Activated T-helper 1 cell treated with Interleukin-2 at 50 U/mL for 16 hours (primary cell): Measurements from ENCODE around the gene KIF18B.
"Not testable (repeated sequence)": the region's sequence is repeated elsewhere in the genome, so short reads cannot be mapped to it uniquely, and the experiment has no call there.

Source experiments
- DNase-seq: peaks from one replicate; pipeline ENCODE4 v3.0.0-alpha.2; 2020; ENCODE audit warnings: low read depth

KIF18B gene

DNA sequence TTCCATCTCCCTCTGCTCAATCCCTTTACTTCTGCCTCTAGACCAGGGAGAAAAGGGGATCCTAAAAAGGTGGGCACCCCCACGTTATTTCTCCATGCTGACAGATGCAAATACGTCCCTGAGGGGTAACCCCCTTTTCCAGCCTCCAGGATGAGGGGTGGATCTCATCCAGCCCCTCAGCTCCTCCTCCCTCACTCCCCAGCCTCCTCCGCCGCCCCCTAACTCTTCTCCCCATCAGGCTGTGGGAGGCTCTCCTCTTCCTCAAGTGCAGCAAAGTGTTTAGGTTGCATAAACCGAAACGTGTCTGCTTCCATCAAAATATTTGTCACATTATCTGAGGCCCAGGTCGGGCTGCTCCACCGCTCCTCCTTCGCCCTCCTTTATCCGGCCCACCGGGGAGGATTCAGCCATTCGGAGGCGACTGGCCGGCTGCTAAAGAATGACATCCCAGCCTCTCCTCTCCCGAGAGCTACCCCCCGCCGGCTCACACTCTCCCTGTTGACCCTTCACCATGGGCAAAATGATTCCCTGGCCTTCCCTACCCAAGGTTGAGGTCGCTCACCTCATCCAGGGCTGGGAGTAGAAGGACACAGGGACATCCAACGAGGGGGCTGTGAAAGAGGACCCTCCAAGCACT lies 21.7 kb upstream of the KIF18B start:
- no peak for DNase-seq

DNA sequence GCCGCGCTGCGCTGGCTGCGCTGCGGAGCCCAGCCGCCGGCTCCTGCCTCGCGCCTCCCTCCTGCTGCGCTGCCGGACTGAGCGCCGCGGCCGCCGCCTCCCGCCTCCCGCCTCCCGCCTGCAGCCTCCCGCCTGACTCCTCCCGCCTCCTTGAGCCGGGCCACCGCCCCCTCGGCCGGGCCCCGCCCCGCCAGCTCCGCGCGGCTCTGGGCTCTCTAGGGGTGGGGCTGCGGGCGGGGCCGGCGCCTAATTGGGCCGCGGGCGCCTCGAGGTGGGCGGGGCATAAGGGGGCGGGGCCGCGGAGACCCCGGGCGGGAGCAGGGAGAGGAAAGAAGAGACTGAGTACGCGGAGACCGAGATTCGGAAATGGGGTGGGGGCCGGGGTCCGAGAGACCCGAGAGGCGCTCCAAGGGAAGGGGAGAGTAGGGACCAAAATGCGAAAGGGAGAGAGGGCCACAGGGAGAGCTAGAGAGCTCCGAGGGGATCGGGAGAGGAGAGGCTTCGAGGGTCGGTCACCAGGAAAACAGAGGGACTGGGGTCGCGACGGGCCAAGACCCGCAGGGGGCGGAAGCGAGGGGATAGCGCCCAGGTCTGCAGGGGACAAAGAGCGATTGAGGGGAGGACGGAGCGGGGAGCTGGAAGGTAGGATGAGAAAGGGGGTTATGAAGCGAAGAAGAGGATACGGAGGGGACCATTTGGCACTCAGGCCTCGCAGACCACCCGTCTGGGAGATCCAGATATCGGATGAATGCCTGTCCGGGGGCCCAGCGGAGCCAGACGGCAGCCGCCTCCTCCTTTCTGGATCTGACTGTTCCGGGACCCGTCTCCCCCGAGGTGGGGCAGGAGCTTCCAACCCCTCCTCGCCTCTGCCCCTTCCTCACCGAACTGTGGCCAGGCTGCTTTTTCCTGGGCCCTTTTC lies 20.9 kb upstream of the KIF18B start, which contains the start of gene C1QL1:
TSS of gene C1QL1 (minus strand) at position 79 of the 919 bp plus-strand sequence. CDS start 255 bp downstream, outside the sequence.
- DNase-seq = peak; percentile 73

DNA sequence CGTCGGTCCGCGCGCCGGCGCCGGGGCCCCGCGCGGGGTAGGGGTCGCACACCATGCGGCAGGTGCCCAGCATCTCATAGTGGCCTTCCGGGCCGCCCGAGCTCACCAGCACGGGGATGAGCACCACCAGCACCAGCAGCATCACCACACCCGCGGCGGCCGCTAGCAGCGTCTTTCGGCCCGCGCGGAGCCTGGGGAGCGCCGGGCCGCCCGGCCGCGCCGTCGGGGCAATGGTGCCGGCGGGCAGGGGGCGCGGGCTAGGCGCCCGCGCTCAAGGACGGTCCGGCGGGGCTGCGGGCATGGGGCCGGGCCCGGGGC lies 20.3 kb upstream of the KIF18B start:
- no peak for DNase-seq

DNA sequence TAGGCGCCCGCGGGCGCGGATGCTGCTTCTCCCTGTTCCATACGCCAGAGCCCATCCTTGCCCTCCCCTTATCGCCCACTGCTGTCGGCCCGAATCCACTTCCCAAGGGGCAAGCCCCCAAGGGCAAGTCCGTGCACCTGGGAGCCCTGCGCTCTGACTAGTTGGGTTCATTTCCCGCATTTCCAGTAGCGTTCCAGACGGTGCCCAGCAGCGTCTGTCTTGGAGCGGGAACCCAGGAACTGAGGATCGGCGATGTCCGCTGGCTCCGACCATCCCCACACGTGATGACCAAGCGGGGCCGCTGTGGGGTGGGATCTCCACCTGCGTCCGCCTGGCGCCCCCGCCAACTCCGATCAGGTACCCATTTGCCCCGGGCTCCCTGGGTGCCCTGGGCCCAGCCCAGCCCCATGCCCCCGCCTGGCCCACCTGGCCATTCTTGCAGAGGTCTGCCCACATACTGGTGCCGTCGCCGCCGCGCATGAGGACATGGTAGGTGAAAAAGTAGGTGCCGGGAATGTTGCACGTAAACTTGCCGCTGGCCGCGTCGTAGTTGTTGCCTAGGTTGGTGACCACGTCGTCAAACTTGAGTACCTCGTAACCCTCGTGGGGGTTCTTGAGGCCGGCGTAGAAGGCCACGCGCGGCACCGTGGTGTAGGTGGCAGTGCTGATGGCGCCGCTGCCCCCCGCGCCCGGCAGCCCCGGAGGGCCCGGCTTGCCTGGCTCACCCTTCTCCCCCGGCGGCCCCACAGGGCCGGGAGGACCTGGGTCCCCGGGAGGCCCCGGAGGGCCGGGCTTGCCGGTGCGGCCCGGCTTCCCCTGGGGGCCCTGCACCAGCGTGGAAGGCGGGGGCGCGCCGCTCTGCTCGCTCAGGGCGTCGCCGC lies 19.7 kb upstream of the KIF18B start:
- DNase-seq = no peak

DNA sequence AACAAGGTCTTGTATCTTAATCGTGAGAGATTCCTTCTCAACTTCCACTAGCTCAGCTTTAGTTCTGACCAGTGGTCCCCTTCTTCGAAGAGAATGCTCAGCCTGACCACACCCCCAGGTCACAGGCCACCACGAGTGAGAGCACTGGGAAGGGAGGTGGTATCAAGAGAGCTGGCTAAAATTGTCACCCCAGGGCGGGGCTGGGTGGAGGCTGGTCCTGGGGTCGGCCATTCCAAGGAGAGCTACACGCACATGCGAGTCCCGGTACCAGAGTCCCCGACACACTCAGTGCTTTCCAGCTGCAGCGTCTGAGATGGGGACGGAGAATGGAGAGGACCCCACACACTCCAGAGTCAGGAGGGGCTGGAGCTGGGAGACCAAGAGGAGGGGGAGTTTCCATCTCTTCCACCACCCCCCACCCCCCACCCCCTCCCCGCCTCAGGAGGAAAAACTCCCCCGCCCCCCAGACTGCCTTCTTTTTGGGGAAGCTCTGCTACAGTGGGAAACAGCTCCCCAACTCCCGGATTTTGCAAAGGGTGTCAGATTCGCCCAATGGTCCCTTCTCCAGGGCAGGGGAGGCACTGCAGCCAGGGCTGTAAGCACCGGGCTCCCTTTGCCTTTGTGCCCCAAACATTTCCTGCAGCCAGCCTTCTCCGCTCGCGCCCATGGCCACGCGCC lies 18.9 kb upstream of the KIF18B start:
- no peak for DNase-seq

DNA sequence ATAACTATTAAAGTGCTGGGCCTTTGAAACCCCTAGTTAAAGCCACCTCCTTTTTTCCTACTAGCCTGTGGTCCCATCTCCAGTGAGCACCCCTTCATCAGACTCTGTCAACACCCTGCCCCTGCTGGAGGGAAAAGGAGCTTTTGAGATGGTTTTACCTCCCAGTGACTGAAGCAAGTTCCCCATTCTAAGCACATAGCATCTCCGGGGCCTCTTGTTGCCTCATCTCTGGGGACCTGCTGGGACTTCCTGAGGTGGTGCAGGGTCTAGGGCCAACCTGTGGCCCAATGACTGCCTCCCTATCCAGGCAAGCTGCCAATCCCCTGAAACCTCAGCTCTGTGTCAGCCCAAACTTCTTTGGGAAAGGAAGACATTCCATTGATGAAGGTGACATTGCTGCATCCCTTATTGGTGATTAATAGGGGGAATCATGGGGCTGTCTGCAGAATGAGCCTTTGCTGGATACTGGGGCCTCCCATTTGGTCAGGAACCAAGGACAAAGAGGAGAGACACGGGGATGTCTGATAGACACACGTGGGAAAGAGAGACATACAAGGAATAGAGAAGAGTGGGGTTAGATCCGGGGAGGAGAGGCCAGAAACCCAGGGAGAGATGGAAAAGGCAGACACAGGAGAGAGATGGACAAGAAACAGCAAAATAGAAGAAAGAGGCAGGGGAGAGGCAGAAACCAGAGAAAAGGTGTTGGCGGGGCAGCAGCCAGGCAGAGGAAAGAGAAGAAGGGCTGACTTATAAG lies 18.1 kb upstream of the KIF18B start:
- DNase-seq = no peak

DNA sequence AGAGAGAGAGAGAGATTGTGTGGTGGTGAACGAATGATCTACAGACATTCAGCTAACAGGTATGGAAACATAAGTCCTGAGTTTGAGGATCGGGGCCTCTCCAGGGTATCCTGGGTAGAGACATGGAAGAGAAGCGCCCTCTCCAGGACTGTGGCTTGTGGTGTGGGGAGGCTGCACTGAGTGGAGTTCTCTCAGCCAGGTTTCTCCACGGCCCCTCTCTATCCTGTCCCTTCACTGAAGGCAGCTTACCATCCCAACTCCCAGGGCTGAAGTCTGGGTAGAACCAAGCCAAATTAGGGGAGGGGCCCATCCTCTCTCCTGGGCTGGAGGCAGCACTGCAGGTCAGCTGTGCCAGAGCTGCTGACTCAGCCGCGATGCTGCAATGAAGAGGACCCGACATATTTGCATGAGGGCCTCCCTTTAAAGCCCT lies 14.4 kb upstream of the KIF18B start:
- no peak for DNase-seq

DNA sequence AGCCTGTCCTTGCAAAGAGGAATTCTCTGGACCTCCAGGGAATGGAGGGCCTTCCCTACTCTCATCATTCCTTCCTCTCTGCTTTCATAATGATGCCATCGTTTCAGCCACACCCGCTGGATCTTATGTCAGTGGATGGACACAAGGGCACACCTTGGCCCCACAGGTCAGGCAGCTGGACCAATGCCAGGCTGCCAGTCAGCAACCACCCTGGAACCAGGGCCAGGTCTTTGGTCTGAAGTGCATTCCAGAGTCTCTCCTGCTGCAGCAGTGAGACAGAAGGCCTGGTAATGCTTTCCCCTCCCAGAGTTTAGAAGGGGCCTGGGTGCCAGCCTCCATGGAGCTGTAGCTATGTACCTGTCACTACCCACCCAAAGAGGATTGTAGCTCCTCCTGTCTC lies 13.1 kb upstream of the KIF18B start:
- DNase-seq = no peak

DNA sequence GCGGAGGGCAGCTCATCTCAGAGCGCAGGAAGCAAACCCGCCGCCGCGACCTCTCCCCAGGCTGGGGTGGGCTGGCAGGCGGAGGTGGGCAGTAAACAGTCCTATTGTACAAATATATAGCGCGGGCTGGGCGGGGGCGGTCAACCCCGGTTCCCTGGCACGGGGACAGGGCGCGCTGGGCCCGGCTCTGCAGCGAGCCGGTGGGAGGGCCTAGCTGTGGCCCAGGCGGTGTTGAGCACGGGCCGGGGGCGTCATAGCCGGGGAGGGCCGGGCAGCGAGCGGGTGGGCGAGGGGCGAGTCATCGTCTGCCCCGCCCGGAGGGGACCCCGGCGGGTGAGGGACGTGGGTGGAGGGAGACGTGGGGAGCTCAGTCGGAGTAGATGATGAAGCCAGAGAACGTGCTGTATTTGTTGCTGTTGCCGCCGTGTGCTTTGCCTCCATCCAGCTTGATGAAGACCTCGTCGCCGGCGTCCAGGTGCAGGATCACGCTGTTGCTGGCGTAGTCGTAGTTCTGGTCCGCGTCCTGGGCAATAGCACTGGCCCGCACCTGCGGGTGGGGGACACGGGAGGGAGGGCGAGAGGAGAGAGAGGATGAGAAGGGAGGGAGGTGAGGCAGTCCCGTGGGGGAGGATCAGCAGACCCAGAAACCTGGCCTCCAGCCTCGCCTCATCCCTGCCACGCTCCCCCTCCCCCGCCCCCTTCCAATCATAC lies 12.4 kb upstream of the KIF18B start:
- no peak for DNase-seq

DNA sequence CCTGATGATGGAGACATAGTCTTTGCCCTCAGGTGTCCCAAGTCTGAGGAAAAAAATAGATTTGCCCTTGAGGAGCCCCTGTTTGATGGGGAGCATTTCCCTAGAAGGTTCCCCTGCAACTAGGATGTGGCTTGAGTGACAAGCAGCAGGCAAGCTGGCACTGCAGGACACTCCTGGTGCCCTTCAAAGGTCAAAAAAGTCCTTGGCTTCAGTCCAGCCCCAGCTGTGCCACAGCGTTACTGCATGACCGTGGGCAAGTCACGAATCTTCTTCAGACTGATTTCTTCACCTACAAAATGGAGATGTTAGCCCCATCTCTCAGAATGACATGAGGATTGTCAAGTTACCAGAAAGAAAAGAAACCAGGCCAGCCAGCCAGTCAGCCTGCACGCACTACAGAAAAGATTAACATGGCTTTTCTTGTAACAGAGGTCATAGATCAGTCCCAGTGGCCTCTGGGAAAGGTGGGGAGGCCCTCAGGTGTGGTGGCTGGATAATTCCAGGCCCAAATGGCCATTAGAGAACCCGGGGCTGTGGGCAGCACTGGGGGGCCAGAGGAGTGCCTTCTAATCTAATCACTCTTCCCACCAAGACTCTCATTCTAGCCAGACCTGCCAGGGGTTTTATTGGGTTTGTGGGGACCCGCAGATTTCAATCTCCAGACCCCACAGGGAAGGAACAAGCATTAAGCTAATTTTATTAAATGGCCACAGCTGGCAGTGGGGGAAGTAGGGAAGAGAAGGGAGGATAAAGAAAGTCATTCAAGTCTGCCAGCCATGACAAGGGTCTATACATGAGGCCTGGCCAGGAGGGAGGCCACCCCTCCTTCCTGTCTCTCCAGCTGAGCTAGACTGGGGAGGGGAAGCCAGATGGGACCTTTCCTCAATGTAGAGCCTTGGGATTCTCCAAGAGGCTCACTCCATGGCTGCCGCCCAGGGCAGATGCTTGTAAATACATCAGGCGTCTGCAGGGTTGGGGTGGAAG lies 9.7 kb upstream of the KIF18B start:
- no peak for DNase-seq

DNA sequence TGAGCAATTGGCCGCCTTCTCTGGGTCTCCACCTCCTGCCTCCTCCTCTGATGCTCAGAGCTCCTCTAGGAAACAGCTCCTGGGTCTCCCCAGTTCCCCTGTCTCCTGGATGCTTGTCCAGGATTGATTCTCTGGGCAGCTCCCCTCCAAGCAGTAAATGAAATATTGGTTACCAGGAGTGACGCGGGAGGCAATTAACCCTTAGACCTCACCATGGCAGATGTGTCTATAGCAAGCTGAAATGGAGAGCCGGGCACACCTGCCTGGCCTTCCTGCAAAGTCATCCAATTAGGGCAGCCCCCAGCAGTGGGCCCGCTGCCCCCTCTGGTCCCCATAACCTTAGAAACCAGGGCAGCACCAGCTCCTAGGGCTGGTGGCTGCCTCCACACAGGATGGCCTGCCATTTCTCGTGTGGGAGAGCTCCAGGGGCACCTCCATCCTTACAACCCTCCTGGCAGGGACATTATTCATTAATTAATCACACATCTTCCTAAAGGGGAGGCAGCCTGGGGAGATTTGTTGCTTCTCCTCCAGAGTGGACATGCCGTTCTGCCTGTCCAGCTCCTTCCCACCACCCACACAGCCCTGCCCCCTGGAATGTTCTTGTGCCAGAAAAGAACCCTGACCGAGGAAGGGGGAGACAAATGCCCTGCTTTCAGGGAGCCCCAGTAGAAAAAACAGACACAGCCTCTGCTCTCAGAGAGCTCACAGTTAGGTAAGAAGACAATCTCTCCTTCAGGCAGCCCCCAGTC lies 8.3 kb upstream of the KIF18B start:
- no peak for DNase-seq

DNA sequence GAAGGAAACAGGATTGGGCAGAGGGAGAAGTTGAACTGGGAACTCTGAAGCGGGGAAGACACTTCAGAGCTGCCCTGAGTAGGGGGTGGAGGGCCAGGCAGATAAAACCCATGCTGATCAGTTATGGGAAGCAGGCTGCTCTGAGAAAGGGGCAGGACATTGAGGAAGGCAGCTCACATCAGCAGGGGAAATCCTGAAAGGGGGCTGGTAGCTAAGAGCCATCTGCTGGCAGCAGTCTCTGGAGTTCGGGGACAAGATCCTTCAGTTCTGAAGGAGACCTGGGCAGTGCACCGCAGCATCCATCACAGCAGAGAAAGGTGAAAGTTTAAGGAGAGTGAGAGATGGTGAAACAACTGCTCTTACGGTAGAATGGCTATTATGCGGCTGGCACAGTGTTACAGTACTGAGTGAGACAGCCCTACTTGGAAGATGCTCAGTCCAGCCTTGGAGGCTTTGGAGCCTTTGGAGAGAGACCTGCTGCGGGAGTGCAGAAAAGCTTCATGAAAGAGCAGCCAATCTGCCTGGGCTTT lies 5.4 kb upstream of the KIF18B start:
- DNase-seq = no peak

DNA sequence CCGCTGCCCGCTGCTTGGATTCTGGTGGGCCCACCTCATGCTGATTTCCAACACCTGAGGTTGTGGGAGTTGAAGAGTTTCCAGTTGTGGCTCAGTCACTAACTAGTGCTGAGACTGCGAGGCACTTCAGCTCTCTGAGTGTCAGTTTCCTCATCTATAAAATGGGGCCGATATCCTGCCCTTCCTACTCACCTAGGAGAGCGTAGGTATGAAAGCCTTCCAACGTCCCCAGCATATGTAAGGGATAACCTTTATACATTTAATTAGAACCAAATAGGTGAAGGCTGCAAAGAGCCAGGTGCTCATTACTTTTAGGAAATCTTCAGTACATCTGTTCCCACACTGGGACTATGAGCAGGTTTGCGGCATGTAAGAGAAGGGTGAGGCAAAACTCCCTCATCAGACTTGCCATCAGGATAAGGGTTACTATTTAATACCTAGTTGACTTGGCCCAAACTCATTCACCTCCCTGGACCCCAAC lies 782 bp upstream of the KIF18B start:
- no peak for DNase-seq

DNA sequence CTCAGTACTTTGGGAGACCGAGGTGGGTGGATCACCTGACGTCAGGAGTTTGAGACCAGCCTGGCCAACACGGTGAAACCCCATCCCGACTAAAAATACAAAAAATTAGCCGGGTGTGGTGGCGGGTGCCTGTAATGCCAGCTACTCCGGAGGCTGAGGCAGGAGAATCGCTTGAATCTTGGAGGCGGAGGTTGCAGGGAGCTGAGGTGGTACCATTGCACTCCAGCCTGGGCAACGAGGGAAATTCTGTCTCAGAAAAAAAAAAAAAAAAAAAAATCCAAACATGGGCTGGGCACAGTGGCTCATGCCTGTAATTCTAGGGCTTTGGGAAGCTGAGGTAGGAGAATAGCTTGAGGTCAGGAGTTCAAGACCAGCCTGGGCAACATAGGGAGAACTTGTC lies 1.9 kb downstream of the KIF18B start:
- DNase-seq = not testable (repeated sequence)

DNA sequence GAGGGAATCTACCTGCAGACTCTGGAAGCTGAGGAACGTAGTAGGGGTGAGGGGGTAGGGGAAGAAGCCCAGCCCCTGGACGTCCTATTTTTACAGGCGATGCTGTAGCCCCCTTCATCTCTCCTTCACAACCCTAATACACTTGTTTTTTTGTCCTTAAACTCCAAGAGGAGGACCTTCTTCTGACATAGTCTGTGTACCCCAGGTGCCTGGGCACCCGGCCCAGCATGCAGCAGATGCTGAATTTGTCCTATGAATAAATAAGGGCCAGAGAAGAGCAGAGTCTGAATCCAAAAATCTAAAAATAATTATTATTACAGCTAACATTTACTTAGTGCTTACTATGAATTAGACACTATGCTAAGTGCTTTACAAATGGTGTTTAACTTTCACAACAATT lies 5.1 kb downstream of the KIF18B start:
- DNase-seq = no peak

DNA sequence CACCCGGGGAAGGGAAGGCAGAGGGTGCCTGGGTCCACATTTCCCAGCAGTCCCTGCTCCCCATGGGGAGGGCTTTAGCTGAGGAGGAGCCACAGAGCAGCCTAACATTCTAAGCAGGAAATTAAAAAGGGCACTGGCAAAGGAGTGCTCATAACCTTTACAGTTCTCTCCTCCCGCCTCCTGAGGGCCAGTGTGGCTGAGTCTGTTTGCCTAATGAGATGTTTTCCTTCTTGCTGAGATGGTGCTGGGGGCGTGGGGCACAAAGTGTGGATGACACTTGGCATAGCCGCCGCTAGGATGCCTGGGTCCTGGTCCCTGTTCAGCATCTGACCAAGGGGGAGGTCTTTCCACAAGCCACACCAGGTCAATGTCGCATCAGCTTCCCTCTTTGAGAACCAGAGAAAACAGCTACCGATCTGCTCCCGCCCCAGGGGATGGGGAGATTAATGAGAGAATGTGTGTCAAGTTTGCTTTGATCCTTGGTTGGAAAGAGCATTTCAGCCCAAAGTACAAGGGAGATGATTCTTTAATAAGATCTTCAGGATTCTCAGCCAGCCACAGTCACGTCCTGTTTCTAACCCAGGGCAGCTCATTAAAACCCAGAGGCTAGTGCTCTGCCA lies 5.8 kb downstream of the KIF18B start:
- DNase-seq = no peak

DNA sequence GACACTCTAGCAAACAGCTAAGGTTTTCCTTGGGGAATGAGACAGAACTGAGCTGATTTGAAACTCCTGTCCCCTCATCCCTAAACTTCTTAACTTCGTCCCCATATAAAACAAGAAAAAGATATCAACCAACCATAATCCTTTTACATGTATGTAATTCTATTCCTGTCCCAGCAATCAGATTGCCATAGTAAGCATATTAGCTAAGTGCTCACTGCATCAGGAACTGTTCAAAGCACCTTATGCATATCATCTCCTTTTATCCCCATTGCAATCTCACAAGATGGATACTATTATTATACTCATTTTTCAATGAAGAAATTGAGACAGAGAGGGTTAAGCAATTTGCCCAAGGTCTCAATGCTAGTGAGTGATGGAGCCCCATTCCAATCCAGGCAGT lies 6.8 kb downstream of the KIF18B start:
- no peak for DNase-seq

DNA sequence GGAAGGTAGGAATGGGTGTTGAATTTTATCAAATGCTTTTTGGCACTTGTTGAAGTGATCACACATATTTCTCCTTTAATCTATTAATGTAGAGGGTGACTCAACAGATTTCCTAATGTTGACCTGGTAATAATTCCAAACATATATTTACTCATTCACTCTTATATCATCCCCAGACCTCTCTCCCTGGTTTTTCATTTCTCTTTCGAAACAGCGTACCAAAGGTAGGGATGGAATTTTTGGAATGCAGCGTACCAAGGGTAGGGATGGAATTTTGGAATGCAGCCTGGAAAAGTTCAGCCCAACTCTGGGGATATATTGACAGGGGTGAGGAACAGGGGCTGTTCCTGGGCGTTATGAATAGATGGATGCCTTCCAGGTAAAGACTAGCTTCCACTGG lies 7.3 kb downstream of the KIF18B start:
- DNase-seq = no peak
